ENCODE data around the gene MNX1.

Gene MNX1

DNA sequence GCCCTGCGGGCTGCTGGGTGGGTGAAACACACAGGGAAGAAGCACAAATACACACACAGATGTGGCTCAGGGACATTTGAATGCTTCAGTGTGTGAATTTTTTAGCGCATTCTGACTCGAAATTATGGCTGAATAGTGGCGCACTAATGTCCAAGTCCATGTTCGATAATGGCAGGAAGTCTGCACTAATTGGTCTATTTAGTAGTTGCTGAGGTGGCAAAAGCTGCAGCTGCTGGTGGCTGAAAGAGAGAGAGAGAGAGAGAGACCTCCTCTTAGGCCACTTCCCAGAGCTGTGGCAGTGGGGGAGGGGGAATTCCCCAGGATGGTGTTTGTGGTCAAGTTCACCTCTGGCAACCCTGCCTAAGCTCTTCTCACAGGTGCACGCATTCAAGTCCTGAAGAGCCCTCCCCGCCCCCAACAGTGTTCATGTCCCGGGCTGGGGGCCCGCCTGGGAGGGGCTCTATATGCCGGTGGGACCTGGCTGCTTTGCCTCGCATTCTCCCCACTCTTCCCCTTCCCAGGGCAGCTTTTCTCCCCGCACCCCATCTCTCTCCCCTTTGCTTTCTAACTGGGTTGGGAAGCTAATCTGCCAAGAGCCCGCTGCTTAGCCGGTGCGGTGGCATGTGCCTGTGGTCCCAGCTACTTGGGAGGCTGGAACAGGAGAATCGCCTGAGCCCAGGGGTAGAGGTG, 6.0 kb upstream of the MNX1 start:
- FAIRE-seq = no peak
- no peak for DNase-seq (ENCODE audit: insufficient read length, low spot score)

DNA sequence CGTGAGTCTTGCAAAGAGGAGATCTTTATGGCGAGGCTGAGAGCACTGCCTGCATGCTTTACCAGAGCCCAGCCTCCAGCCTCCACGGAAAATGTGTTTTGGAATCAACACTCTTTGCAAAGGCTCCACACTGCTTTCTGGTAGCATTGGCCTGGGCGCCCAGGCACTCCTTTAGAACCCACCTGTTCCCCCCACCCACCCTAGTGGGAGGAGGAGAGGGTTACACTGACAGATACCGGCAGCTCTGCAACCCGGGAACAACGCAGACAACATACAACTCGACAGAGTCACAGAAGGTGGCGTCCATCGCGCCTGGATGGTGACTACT, 5.5 kb upstream of the MNX1 start:
- FAIRE-seq (no peak), DNase-seq (ENCODE audit: insufficient read length, low spot score) (no peak)

DNA sequence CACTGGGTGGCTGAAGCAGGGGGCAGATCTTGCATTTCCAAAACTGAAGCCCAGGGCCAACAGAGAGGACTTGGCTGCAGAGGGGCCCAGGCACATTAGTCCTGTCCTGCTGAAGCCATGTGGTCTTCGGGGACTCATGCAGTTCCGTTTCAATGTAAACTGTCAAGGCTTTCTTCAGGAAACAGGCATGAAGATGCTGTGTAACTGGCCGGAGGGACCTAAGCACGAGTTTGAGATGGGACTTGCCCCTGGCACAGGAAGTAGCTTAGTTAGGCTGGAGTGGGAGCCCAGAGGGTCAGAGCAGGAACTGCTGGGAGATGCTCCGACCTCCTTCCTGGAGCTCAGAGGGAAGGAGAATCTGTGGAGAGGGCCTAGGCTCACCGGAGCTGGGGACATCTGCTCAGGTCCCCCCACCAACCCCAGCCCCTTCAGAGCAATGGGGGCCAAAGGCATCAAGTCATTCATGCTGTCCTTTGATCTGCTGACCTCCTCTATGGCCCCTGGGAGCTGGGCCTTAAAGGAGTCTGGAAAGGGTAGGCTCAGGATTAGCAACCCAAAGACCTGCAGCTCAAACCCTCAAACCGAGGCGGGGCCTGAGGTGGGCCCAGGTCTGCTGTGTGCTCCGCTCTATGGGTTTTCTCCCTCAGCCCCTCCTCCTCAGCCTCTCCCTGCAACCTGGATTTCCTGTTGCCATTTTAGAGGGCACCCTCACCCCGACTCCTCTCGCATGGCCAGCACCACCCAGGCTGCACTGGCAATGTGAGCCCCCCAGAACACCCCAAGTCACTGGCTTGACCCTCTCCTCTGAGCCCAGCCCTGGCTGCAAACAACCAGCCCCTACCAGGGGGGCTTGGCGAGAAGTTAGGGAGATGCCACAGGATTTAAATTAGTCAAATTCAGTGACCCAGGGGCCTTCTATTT, 4.4 kb upstream of the MNX1 start:
- no peak for FAIRE-seq
- DNase-seq (ENCODE audit: insufficient read length, low spot score) = no peak

DNA sequence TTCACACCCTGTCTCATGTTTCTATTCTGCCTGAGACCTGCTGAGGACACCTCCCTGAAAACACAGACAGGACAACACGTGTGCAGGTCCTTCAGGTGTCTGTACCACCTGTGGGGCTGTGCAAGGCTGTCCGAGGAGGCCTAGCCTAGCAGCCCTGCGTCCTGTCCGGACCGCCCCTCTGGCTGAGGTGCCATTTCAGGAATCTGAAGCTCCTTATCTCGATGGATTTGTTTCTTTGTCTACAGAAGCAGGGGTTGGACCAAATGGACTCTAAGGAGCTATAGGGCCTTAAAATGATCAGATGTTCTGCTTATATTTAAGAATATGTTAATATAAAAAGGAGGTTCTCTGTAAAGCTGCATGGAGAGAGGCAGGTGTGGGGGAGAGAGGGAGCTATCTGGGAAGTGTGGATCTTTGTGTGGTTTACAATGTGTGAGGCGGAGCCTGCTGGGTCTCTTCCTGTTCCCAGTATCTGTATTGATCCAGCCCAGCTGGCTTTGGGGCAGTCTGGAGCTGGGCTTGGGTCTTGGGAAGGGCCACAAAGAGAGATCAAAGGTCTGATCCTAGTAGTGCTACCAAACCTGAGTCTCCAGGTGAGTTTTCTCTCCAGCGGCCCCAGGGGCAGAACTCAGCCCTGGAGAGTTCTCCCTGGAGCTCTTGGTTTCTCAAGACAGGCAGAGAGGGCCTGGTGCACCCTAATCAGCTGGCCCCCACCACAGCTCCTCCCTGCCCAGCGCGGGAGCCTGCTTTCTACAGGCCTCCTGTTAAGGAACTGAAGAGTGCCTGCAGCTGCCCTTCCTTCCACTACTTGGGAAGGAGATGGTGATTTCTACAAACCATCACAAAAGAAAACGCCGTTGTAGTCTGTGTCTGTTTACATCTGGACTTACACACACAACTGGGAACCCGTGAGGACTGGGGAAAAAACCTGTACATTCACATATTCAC, 3.4 kb upstream of the MNX1 start:
- FAIRE-seq = no peak

DNA sequence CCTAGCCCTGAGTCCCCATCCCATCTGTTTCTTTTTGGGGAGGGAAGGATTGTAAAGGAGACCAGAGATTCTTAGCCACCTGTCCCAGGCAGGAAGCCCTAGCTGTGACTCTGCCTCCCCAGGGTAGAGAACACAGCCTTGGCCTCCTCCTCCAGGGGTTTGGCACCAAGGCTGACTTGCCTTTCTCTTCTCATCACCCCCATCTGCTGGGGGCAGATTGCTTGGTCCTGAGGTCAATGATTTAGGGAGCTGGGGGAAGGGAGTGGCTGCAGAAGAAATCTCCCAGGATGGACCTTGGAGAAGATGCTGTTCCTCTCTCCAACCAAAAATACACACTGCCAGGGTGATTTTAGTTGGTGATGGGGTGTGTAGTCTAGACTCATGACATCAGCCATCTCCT, 2.6 kb upstream of the MNX1 start:
- DNase-seq (ENCODE audit: insufficient read length, low spot score) (no peak), FAIRE-seq (no peak)

More for the DNA sequence above, 3.4 kb upstream of the MNX1 start:
- DNase-seq (ENCODE audit: insufficient read length, low spot score) = no peak

DNA sequence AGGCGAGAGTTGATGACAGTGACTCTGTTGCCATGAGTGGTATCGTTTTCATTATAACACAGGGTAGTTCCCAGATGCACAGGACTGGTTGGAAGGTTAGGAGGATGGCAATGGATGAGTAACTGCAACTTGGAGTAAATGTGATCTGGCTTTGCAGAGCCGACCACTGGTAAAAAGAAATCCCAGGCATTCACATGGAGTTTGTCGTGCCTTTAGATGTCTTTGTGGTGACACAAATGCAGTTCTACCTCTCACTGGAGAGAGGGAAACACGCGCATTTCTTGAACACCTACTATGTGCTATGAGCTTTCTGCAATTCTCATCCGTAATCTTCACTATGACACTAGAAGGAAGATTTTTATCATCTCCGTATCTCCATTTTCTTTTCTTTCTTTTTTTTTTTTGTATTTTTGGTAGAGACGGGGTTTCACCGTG, 1.7 kb upstream of the MNX1 start:
- DNase-seq (ENCODE audit: insufficient read length, low spot score) (no peak), FAIRE-seq (no peak)

DNA sequence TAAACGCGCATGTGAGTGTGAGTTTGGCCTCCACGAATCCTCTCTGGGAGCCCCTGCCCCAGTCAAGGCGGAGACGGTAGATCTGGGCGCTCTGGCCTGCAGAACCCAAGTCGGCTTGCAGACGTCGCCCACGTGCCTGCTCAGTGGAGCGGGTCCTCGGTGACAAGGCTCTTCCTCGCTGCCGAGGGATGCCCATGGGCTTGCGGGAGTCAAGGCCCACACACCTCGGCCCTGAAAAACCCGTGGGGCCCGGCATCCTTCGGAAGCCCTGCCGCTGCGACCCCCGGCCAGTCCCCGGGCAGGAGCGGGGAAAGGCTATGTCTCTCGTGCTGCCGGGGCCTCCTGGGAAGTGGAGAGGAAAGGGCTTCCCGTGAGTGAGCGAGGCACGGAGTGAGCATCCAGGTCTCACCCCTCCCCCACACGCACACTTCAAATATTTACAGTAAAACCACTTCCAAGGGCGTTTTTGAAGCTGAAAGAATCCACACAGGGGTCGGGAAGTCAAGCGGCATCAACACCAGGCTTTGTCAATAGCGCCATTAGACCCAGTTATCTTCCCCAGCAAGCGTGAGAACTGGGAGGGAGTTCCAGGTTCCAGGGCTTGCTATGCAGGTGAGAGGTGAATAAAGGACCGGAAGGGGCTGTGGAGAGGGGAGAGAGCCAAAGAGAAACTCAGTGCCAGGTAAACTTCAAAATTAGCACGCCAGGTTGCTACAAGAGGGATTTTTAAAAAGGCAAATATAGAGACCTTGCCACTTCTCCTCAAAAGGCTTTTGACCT, 1.1 kb upstream of the MNX1 start:
- no peak for DNase-seq (ENCODE audit: insufficient read length, low spot score)
- FAIRE-seq = no peak

DNA sequence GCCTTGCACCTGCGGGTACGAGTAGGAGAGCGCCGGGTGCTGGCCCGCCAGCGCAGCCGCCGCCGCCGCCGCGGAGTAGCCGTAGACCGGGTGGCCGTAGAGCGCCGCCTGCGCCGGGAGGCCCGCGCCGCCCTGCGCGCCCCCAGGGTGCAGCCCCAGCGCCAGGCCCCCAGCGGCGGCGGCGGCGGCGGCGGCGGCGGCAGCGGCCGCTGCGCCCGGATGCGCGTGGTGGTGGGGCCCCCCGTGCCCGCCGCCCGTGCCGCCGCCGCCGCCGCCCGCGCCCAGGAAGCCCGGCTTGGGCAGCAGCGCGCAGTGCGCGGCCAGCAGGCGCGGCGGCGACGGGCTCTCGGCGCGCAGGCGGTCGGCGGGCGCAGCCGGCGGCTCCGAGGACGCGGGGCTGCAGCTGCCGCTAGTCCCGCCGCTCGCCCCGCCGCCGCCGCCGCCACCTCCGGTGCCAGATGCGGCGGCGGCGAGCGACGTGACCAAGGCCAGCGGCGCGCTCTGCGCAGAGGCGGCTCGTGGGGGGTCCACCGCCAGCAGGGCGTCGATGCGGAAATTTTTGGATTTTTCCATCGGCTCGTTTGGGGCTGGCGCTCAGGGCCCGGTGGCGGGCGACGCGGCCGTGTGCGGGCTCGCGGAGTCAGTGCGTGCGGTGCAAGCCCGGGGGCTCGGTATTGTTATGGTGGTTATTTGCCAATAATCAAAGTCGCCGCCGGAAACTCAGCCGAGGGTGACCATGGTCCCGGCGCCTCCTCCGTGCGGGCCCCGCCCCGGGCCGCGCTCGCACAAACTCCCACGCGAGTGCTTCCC, 480 bp downstream of the MNX1 start:
- FAIRE-seq = no peak
- no peak for DNase-seq (ENCODE audit: insufficient read length, low spot score)

DNA sequence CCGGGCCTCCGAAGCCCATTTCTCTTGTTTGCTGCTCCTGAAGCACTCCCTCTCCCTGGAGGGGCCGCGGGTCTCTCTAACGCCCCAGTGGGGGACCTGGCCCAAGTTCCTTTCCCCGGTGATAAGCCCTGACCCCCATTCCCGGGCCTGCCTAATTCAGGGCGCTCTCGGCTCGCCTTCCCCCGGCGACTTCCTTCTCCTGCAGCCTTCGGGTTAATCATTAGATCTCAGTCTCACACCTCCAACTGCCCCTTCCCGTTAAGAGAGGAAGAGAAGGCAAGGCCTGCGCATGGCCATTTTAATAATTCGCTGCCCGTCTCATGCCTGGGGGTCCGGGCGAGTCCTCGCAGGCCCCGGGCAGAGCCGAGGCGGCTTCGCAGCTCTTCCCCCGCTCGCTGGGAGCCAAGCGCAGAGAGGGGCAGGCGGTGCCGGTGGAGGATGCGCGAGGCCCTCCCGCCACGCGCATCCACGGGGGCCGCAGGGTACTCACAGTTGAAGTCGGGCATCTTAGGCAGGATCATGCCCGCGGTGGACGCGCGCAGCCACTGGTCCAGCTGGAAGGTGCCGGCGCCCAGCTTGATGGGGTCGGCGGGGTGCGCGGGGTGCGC, 1.2 kb downstream of the MNX1 start:
- FAIRE-seq (no peak), DNase-seq (ENCODE audit: insufficient read length, low spot score) (no peak)

DNA sequence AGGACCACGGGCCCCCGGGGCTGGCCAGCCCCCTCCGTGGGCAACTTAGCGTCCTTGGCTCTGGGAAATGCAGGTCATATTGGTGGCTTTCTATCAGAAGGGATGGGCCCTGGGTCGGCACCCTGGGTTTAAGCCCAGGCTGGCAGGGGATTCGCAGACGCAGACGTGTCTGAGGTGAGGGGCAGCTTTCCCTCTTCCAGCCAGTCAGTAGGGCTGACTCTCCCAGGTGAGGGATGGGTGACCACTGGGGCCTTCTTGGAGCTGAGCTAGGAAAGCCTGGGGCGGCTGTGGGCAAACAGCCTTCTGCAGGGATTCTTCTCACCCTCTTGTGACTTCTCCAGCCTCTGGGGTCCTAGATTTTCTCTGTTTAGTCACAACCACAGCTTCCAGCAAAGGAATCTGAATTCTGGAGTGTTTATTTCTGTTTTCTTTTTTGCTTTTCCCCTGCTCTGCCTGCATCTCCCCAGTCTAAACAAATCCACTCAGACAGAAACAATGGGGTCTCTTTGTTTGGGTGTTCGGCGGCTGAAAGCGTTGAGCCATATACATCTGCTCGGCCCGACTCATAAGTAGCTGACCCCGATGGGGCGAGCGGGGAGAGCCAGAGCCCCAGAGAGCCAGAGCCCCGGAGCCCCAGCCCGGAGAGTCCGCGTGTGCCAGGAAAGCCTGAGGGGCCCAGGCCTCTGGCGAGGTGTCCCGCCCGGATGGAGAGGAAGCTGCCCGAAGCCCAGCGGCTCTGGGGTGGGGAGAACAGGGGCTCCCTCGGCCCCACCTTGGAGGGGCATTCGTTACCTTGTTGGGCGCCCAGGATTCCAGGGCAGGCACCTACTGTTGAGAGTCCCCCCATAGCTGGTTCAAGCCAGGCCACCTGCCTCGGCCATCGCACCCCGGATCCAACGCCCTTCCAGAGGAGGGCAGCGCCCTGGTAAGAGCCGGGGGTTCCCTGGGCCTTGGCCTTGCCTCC, 2.0 kb downstream of the MNX1 start:
- FAIRE-seq (no peak), DNase-seq (ENCODE audit: insufficient read length, low spot score) (no peak)

DNA sequence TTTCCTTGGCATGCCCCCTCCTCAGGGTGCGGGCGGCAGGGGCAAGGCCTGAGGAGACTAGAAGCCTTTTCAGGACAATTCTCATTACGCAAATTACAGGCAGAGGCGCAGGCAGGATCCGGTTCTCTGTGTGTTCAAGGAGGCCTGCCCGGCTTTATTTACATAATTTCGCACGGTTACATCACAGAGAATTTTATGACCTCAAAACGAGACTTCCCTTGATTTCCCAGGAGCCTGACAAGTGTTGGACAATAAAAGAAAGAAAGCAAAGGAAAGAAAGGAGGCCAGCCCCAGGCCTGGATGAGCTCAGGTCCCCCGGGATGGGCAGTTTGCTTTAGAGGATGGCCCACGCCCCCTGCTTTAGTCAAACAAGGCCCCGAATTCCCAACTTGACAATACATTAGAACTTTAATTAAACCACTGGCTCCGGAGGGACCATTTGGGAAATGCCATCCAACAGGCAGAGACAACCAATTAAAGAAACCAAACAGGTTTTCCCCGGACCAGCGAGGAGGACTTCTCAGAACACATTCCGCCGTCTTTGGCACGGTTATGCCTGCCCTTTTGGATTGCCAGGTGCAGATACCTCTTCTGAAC, 2.9 kb downstream of the MNX1 start:
- no peak for FAIRE-seq
- DNase-seq (ENCODE audit: insufficient read length, low spot score) = no peak

DNA sequence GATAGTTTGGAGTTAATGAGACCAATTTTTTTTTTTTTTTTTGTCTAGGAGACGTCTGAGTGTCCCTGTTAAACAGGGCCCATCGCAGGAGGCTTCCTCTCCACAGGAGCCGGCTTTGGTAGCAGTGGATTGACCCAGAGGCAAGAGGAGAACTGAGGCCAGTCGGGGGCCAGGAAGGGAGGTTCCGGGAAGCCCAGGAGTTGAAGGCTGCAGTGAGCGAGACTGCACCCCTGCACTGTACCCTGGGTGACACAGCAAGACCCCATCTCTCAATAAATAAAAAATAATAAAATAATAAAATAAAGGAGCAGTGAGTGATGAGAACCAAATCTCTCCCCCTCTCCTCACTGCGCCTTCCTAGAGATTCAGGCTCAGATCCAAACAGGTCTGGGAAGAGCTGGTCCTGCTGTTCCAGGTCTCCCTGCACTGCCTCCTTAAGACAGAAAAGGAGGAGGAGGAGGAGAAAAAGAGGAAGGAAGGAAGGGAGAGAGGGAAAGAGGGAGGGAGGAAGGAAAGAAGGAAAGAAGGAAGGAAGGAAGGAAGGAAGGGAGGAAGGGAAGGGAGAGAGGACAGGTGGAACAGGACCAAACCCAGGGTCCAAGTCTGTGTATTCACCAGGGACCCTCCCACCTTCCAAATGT, 3.5 kb downstream of the MNX1 start:
- FAIRE-seq (no peak), DNase-seq (ENCODE audit: insufficient read length, low spot score) (no peak)

DNA sequence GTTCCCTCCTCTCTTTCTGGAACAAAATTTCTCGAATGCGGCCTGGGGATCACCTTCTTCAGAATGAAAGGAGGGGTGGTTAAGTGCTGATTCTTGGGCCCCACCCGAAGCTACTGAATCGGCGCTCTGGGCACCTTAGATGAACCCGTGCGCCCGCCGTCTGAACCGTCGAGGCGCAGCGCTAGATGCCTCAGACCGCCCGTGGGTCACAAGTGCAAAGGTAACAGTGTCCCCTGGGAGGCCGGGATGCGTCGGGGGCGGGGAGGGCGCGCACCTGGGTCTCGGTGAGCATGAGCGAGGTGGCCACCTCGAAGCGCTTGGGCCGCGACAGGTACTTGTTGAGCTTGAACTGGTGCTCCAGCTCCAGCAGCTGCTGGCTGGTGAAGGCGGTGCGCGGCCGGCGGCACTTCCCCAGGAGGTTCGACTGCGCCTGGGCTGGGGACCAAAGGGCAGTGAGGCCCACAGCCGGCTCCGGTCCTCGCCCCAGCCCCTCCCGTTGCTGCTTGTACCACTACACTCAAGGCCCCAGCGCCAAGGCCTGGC, 4.2 kb downstream of the MNX1 start:
- FAIRE-seq (no peak), DNase-seq (ENCODE audit: insufficient read length, low spot score) (no peak)

DNA sequence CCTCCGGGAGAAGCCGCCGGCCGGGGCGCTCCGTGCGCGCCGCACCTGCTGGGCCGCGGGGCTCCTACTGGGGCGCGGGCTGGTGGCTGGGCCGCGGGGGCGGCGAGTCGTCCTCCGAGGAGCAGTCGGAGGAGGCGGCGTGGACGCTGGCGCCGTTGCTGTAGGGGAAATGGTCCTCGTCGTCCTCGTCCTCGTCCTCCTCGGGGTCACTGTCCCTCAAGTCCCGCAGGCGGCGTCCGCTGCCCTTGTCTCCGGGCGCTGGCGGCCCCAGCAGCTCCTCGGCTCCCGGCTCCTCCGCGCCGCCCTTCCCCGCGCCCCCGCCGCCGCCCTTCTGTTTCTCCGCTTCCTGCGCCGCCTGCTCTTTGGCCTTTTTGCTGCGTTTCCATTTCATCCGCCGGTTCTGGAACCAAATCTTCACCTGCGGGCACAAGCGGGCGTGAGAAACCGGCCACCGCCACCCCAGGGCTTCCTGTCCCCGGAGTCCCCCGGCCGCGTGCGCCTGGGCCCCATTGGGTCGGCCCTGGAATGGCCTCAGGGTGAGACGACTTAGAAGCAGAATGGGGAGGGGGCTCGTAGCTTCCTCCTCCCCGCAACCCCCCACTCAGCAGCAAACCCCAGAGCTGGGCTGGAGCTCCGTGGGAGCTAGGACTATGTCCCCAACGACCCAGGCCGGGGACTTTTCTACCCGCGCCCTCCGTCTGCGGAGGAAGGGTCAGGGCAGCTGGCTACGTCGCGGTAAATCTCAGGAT, 4.8 kb downstream of the MNX1 start:
- no peak for FAIRE-seq
- no peak for DNase-seq (ENCODE audit: insufficient read length, low spot score)

DNA sequence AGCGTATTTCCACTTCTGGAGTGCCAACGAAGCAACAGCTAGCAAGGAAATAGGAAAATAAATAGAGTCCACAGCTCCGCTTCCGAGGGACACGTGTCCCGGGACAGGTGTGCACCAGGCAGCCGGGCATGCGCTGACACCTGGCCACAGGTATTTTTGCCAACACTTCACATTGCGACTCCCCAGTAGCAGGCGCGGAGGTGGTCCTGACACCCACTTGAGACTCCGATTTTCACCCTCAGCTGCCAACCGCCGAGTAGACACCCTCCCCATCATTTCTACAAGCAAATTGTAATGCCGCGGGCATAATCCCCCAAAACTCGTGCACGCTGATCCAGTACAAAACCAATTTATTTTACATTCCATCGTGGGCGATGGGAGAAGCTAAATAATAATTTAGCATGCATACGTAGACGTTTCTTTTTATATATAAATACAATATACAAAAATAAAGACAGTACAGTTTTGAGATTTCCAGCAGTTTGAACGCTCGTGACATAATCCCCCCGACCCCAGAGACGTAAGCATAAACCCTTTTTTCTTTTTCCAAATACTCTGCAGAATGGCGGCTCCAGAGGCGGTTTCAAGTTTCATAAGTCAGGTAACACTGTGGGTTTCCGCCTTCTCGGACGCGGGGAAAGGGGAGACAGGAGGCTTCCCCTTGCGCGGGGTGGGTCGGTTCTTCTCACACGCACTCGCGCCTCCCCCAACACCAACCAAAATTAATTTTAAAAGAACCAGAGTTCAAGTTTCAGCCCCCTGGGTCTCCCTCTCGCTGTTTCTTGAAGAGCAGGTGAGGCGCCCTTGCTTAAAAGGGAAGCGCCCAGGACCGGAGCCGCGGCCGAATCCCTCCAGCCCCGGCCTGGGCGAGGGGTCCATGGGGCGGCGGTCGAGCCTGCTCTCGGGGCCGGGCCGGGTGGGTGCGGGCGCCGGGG, 5.7 kb downstream of the MNX1 start:
- FAIRE-seq (no peak), DNase-seq (ENCODE audit: insufficient read length, low spot score) (no peak)

All from HTR-8/SVneo (cell line).